IPS-NIHi11 (cell line): ENCODE data around the gene CD52.
A peak's percentile ranks its signal among the peaks of the same experiment; 100 is the strongest.
"Not testable (repeated sequence)": the region's sequence is repeated elsewhere in the genome, so short reads cannot be mapped to it uniquely, and the experiment has no call there.

Experiments
- DNase-seq: peaks from one replicate; pipeline ENCODE4 v3.0.0; 2012; ENCODE audit warnings: mixed read lengths, low spot score

The CD52 gene

GRCh38 chr1:26302733-26303405 lies 14.9 kb upstream of the CD52 start:
- no peak for DNase-seq

- no peak for DNase-seq
Observed at GRCh38 chr1:26305667-26306289, 12.0 kb upstream of the CD52 start.

GRCh38 chr1:26306290-26307229 lies 11.2 kb upstream of the CD52 start, which contains the start of gene UBXN11:
UBXN11 (minus strand) TSS chr1:26306636; CDS start chr1:26302883, 3,753 bp downstream.
- peak; percentile 100 for DNase-seq

- DNase-seq: no peak
Observed at GRCh38 chr1:26307363-26307781, 10.4 kb upstream of the CD52 start.

- DNase-seq: not testable (repeated sequence)
Observed at GRCh38 chr1:26307966-26308899, 9.5 kb upstream of the CD52 start.

- DNase-seq: no peak
Observed at GRCh38 chr1:26314501-26314900, 3.3 kb upstream of the CD52 start.

GRCh38 chr1:26315874-26316850 lies 1.6 kb upstream of the CD52 start:
- DNase-seq: no peak

- no peak for DNase-seq
Observed at GRCh38 chr1:26317146-26317545, 612 bp upstream of the CD52 start.

- no peak for DNase-seq
Observed at GRCh38 chr1:26318338-26319064, 743 bp downstream of the CD52 start.

GRCh38 chr1:26320896-26321295 lies 3.1 kb downstream of the CD52 start:
- DNase-seq: no peak

- DNase-seq: peak; percentile 90
Observed at GRCh38 chr1:26321315-26322041, 3.7 kb downstream of the CD52 start.

GRCh38 chr1:26322042-26322331 lies 4.2 kb downstream of the CD52 start:
- DNase-seq: no peak

GRCh38 chr1:26323382-26323781 lies 5.6 kb downstream of the CD52 start:
- DNase-seq: no peak

GRCh38 chr1:26324550-26324949 lies 6.8 kb downstream of the CD52 start:
- no peak for DNase-seq

GRCh38 chr1:26327956-26328362 lies 10.2 kb downstream of the CD52 start:
- no peak for DNase-seq

GRCh38 chr1:26328597-26328996 lies 10.8 kb downstream of the CD52 start:
- DNase-seq: no peak

GRCh38 chr1:26329380-26329779 lies 11.6 kb downstream of the CD52 start:
- DNase-seq: not testable (repeated sequence)

GRCh38 chr1:26330276-26330675 lies 12.5 kb downstream of the CD52 start:
- no peak for DNase-seq

- DNase-seq: not testable (repeated sequence)
Observed at GRCh38 chr1:26333312-26333711, 15.6 kb downstream of the CD52 start.
